ENCODE results near the gene YOD1. TPM values are rescaled to one million over a fixed set of nuclear protein-coding genes. Genes with fewer than 3 reads are reported as not detected.

YOD1 gene
- total RNA-seq (5.6 and 5.9 TPM in 2 replicates), polyA plus RNA-seq (0.81 and 1.2 TPM in 2 replicates), polyA minus RNA-seq (2.5 and 3.4 TPM in 2 replicates), Bru-seq, nascent RNA (percentile 89 among the genes with signal in this experiment), BruChase-seq, experiment 1, labeled RNA remaining after a 6-hour chase (percentile 56 among the genes with signal in this experiment), BruChase-seq, experiment 2, labeled RNA remaining after a 2-hour chase (percentile 94 among the genes with signal in this experiment)
- polyA plus RNA-seq (2011; cell fraction: cytosol; rRNA removed) = 1.2 and 1.5 TPM in 2 replicates
- polyA plus RNA-seq (2011; cell fraction: nucleus; rRNA removed) = 4.3 and 5.6 TPM in 2 replicates
- 2.0 and 2.9 TPM in 2 replicates for polyA plus RNA-seq (2012)
- polyA minus RNA-seq (2011; cell fraction: cytosol; rRNA and poly(A)+ RNA removed) = 9.3 TPM
- polyA minus RNA-seq (2011; cell fraction: nucleus; rRNA and poly(A)+ RNA removed) = 10.1 and 14.0 TPM in 2 replicates
- long read RNA-seq, full-length matches to known transcripts = 2 of 6 reads
- long read RNA-seq, partial matches to known transcripts = 0 of 6 reads
- long read RNA-seq, other reads (novel, unspliced or antisense) = 4 of 6 reads

- H3K27me3 ChIP-seq (ENCODE audit: control insufficient read depth in 2 of 2, insufficient read depth in 2 of 2, low read length in 2 of 2) = peaks cover 0 to 2% of the 10 kb centered on the region in 2 experiments
- H3K9me3 ChIP-seq (replicated peaks; ENCODE audit: control insufficient read depth, insufficient read depth, low read length) = no peaks in the 10 kb centered on the region
- H3K9ac ChIP-seq (replicated peaks; ENCODE audit: extremely low read depth, insufficient read depth, low read length) = peak within 1 kb of the TSS; percentile 83
- H4K20me1 ChIP-seq (replicated peaks; ENCODE audit: control insufficient read depth, extremely low read depth, insufficient read depth, low read length) = peaks cover 3% of the 10 kb centered on the region
- peak within 1 kb of the TSS; percentile 92 for H2AFZ ChIP-seq (ENCODE audit: low read depth, low read length)
- no peak for FAIRE-seq
- no peaks in the 10 kb centered on the region for H3K9me1 ChIP-seq (replicated peaks; ENCODE audit: control insufficient read depth, extremely low read depth, insufficient read depth, low read length)
- H3K4me2 ChIP-seq (ENCODE audit: insufficient read depth, low read length) = peak within 1 kb of the TSS; percentile 91
- DNase-seq (ENCODE audit: low read depth, low spot score) = no peak
- H3K27ac ChIP-seq (ENCODE audit: insufficient read depth, low read depth, low read length) = peak within 1 kb of the TSS; percentile 57
- peaks cover 15% of the 10 kb centered on the region for H3K4me1 ChIP-seq (ENCODE audit: control insufficient read depth, extremely low read depth, insufficient read depth, low read length)
- TF ChIP-seq, protein P1, sequence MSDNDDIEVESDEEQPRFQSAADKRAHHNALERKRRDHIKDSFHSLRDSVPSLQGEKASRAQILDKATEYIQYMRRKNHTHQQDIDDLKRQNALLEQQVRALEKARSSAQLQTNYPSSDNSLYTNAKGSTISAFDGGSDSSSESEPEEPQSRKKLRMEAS (IDR thresholded peaks at IDR 0.05; ENCODE audit: insufficient read depth, insufficient read length) = no peak
- no peak for TF ChIP-seq POLR2AphosphoS5 (IDR thresholded peaks at IDR 0.05; ENCODE audit: insufficient read depth, low read depth, low read length)
- TF ChIP-seq FOS (IDR thresholded peaks at IDR 0.05; ENCODE audit: borderline replicate concordance, insufficient read depth, low read length) = no peak
- H3K79me2 ChIP-seq (ENCODE audit: control insufficient read depth, insufficient read depth, low read length) = peaks cover 36% of the 10 kb centered on the region
- CTCF ChIA-PET = interaction anchor here (0.7 kb wide), 1 partner anchor 354 kb away, joined by 3 read pairs; no protein-coding TSS in a partner anchor
- intact Hi-C loops (cut with micrococcal nuclease) (loop anchor here (2.0 to 5.0 kb wide), 3 partner anchors 156 to 269 kb away; partner anchors contain the start of gene CD55), dilution Hi-C loops (cut with MboI; ENCODE audit: extremely low pct_ligation_motif_present, low sequenced_read_pairs) (no loop called here)
- POLR2A ChIA-PET = no interaction called here
- BruUV-seq (replicated peaks) = no TSS peak
- peaks cover 6 to 8% of the 10 kb centered on the region in 2 experiments for H3K36me3 ChIP-seq (ENCODE audit: control insufficient read depth in 2 of 2, extremely low read depth in 1 of 2, insufficient read depth in 2 of 2, low read length in 2 of 2)
- peak within 1 kb of the TSS; percentile 40 to 95 (median 74) for H3K4me3 ChIP-seq (replicated peaks in 1 of 3; ENCODE audit: insufficient read depth in 1 of 3, low read depth in 1 of 3, low read length in 3 of 3)
Measured at GRCh38 chr1:207051191-207051943, at the start of gene YOD1. Gene YOD1, minus strand, starts transcription at chr1:207051208. Its CDS starts 178 bp downstream, at chr1:207051030.
